22Rv1 (cell line): ENCODE measurements around the gene GRN.

Experiments used
- H3K27ac ChIP-seq: fragments of 450-650 bp; 2 replicates; pipeline ENCODE4 v1.5.1; 2017
- ZFX ChIP-seq: fragments of 450-650 bp; IDR thresholded peaks from 2 replicates; pipeline ENCODE4 v1.6.1; 2017; ENCODE audit warnings: antibody characterized with exemption, borderline replicate concordance
- TF ChIP-seq, protein P1 (sequence below): fragments of 450-650 bp; IDR thresholded peaks from 2 replicates; pipeline ENCODE4 v1.5.1; 2017; ENCODE audit warnings: mild to moderate bottlenecking

Gene GRN

DNA sequence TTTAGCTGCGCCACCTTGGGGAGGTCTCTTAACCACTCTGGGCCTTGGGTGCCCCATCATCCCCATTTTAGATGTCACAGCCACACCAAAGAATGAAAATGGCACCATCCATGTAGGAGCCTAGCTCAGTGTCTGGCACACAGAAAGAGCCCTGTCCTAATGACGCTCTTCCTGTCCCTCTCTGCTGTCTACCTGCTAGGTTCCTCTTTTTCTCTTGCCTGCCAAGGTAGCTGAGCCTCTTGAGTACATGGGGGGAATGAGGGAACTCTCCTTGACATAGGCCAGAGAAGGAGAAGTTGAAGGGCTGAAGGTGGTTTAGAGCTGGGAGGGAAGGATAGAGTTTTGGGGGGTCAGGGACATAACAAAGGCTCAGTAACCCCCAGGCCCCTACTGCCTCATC, 34.9 kb upstream of the GRN start:
- no peak for TF ChIP-seq ZFX
- TF ChIP-seq, protein P1, sequence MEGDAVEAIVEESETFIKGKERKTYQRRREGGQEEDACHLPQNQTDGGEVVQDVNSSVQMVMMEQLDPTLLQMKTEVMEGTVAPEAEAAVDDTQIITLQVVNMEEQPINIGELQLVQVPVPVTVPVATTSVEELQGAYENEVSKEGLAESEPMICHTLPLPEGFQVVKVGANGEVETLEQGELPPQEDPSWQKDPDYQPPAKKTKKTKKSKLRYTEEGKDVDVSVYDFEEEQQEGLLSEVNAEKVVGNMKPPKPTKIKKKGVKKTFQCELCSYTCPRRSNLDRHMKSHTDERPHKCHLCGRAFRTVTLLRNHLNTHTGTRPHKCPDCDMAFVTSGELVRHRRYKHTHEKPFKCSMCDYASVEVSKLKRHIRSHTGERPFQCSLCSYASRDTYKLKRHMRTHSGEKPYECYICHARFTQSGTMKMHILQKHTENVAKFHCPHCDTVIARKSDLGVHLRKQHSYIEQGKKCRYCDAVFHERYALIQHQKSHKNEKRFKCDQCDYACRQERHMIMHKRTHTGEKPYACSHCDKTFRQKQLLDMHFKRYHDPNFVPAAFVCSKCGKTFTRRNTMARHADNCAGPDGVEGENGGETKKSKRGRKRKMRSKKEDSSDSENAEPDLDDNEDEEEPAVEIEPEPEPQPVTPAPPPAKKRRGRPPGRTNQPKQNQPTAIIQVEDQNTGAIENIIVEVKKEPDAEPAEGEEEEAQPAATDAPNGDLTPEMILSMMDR, result no peak
- no peak overlapping the region for H3K27ac ChIP-seq

DNA sequence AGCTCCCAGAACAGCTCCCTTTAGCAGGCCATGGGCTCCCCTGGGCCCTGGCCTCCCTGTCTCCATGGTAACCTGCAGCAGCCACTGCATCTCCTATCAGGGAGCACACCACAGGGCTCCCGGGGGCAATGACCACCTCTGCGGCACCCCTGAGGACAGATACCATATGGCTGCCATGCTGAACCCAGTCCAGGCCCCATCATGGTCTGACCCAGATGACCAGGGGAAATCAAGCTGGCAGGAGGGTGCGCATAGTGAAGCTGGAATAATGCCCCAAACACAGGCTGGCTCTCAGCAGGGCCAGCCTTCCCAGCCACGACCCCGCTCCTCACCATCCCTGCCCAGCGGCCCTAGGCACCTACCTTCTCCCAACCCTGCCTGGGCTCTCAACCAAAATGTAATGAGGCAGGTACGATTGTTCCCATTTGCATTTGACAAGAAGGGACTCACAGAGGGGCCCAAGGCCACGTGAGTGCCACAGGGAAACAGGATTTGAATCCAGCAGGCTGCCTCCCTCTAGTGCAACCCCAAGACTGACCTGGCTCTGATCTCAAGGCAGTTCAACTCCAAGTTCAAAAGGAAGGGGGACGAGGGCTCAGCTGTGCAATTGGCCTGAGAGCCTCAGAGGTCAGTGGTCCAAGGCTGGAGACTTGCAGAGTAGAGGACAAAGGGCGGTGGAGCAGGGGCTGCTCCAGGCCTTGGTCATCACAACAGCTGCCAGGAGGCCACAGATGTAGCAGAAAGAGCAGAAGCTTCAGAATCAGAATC, 34.3 kb upstream of the GRN start:
- TF ChIP-seq ZFX, result no peak
- TF ChIP-seq, protein P1, result no peak
- no peak overlapping the region for H3K27ac ChIP-seq

DNA sequence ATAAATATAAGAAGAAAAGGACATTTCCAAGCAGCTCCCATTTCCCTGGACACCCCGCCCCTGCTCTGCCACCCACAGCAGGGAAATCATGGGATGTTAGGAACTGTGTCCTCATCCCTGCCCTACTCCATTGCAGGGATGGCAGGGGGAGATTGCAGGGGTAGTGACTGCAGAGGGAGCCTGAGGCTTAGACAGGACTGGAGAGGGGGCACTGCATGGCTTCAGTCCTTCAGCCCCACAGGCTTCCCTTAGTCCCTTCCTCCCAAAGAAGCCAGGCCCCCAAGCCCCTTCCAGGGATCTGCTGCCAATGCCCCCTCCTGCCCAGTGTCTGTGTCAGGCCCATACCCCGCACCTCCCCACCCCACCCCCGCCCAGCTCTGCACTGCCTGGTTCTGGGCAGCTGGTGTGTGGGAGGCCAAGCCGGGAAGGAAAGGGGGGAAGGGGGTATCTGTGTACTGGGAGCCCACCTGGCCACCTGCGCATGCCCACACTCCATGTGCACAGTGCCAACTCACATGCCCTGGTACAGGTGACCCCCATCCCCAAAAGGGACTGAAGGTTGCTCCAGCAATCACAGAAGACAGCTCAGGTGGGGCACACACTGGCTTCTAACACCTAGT, 33.4 kb upstream of the GRN start:
- TF ChIP-seq, protein P1, result no peak
- TF ChIP-seq ZFX, result no peak
- H3K27ac ChIP-seq, result no peak overlapping the region

DNA sequence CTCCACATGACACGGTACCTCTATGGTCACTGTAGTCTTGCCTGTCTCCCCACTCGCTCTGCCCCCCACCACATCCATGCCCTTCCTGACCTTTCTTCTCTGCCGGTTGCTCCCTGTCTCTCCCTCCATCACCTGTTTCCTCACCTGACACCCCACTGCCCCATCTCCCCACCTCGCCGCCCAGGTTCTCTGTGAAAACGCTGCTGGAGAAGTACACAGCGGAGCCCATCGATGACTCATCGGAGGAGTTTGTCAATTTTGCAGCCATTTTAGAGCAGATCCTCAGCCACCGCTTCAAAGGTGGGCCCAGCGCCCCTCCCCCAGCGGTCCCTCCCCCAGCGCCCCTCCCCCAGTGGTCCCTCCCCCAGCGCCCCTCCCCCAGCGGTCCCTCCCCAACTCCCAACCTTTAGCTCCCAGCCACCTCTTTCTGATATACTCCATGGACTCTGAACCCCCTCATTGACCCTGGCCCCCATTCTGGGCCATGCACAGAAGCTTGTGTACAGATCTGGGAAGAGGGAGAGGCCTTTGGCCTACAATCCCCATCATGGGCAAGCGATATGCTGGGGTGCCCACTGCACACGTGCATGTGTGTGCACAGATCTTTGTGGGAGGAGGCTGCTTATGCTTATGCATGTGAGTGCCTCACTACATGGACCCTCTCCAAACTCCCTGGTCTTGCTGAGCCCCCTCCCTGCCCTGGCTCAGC, 32.6 kb upstream of the GRN start:
- TF ChIP-seq, protein P1, result no peak
- TF ChIP-seq ZFX, result no peak
- no peak overlapping the region for H3K27ac ChIP-seq

DNA sequence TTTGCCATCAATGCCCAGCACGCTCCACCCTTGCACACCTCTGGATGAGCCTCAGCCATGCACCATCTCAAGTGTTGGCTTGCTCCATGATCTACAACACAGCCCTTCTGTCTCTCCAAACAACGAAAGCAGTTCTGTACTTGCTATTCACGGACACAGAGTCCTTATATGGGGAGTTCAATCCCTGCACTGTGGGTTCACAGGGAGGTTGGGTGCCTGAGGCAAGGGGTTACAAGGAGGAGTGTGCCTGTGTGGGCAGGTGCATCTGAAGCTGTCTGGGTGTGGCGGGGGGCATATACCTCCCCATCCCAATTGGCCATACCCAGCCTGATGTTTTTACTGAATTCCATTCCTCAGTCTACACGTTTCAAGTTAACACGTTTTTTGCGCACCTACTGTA, 31.1 kb upstream of the GRN start:
- no peak for TF ChIP-seq ZFX
- TF ChIP-seq, protein P1, result no peak

DNA sequence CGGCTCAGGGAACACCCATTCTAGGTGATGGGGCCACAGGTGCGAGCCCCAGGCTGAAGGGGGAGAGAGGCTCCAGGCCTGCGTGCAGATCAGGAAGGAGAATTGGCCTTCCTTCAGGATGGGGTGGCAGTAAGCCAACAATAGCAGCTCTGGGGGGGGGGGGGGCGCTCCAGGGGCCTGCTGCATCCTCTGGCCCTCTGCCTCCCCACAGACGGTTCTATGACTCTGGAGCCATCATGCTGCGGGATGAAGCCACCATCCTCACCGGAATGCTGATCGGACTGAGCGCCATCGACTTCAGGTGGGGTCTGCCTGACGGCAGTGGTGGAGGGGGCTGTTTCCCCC, 30.6 kb upstream of the GRN start:
- TF ChIP-seq ZFX, result no peak
- TF ChIP-seq, protein P1, result no peak
- peak overlapping the region; percentile 72 for H3K27ac ChIP-seq

More for the DNA sequence above, 31.1 kb upstream of the GRN start:
- no peak overlapping the region for H3K27ac ChIP-seq
